DND-41 (cell line): ENCODE data around the gene STRIP1.

Experiments
- ATAC-seq: fragments of 200-7000 bp; cut with Tn5 transposase; 3 replicates; pipeline ENCODE4 v1.9.1; 2021; ENCODE audit warnings: low read depth; ENCODE audit not compliant: insufficient read depth
- DNase-seq: peaks from one replicate; pipeline ENCODE4 v3.0.0-alpha.2; 2020
- H2AFZ ChIP-seq: 2 replicates; pipeline ENCODE4 v1.6.0; 2012; ENCODE audit warnings: low read depth, low read length
- H3K27ac ChIP-seq: 2 replicates; pipeline ENCODE4 v1.5.1; 2012; ENCODE audit warnings: low read length, inconsistent platforms
- H3K27me3 ChIP-seq: fragments of 200-600 bp; sonication (generic); 2 replicates; pipeline ENCODE4 v1.6.0; 2012; ENCODE audit warnings: low read length, mild to moderate bottlenecking, inconsistent platforms; ENCODE audit not compliant: insufficient read depth, poor library complexity
- H3K36me3 ChIP-seq: 2 replicates; pipeline ENCODE4 v1.5.1; 2012; ENCODE audit warnings: low read length, inconsistent platforms; ENCODE audit not compliant: insufficient read depth
- H3K4me1 ChIP-seq: 2 replicates; pipeline ENCODE4 v1.5.1; 2012; ENCODE audit warnings: mild to moderate bottlenecking, low read length; ENCODE audit not compliant: insufficient read depth
- H3K4me2 ChIP-seq: 2 replicates; pipeline ENCODE4 v1.6.0; 2012; ENCODE audit warnings: mild to moderate bottlenecking, moderate library complexity, low read length, inconsistent platforms; ENCODE audit not compliant: insufficient read depth
- H3K4me3 ChIP-seq, 2 experiments: fragments of 200-600 bp in 1 of 2; shearing (Covaris generic) in 1 of 2; 2 replicates each; pipeline ENCODE4 v1.5.1; 2012 to 2016; ENCODE audit warnings: inconsistent platforms in 2 of 2, low read length in 2 of 2, mild to moderate bottlenecking in 2 of 2, low read depth in 1 of 2, moderate library complexity in 1 of 2
- H3K79me2 ChIP-seq: 2 replicates; pipeline ENCODE4 v1.6.0; 2012; ENCODE audit warnings: low read length, inconsistent platforms; ENCODE audit not compliant: insufficient read depth
- H3K9ac ChIP-seq: 2 replicates; pipeline ENCODE4 v1.6.0; 2012; ENCODE audit warnings: low read depth, mild to moderate bottlenecking, inconsistent platforms, low read length, moderate library complexity
- H3K9me3 ChIP-seq: 2 replicates; pipeline ENCODE4 v1.5.1; 2012; ENCODE audit warnings: low read length, moderate library complexity, mild to moderate bottlenecking, inconsistent platforms; ENCODE audit not compliant: insufficient read depth, severe bottlenecking
- H4K20me1 ChIP-seq: 2 replicates; pipeline ENCODE4 v1.6.0; 2012; ENCODE audit warnings: low read length; ENCODE audit not compliant: insufficient read depth
- CTCF ChIP-seq: IDR thresholded peaks from 2 replicates; pipeline ENCODE4 v1.5.1; 2012; ENCODE audit warnings: borderline replicate concordance, low read length, moderate library complexity, mild to moderate bottlenecking; ENCODE audit not compliant: poor library complexity, severe bottlenecking; ENCODE audit errors: extremely low read depth
- EZH2 ChIP-seq: IDR thresholded peaks from 3 replicates; pipeline ENCODE4 v1.6.1; 2012; ENCODE audit warnings: borderline replicate concordance, low read depth, mild to moderate bottlenecking, moderate library complexity, low read length, inconsistent platforms; ENCODE audit not compliant: severe bottlenecking

STRIP1 gene

GRCh38 chr1:110049801-110050601 is 15.6 kb downstream of the STRIP1 start:
- Histone ChIP-seq H3K9ac (no peak overlapping the region), H3K79me2 (no peaks in the 10 kb centered on the region)

DNA sequence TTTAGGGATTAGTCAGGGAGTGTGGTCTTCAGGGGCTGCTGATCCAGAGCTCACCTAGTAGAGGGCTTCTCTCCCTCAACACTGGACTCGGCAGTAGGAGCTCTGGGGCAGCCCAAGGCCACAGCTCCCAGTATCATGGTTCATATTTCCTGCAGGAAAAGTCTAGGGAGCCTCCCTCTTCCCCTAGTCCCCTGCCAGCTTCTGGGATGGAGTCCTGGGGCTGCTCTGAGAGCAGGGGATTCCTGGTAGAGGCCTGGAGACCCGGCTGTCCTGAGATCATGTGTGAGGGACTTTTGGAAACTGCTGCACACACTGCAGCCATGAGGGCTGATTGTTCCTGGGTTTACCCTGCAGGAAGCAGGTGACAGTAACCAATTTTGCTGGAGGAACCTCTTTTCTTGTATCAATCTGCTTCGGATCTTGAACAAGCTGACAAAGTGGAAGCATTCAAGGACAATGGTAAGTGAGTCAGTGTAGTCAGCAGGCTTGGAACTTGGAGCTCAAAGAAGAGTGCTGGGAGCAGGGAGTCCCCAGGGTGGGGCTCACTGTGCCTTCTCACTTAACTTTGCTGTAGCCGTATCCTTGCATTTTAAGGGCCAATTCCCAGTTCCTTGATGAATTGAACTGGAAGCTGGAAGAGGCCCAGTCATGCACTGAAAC is 16.3 kb downstream of the STRIP1 start:
- no peaks in the 10 kb centered on the region for H3K4me1 ChIP-seq
- H4K20me1 ChIP-seq, result peaks cover 18% of the 10 kb centered on the region
- no peak overlapping the region for H3K9ac ChIP-seq
- H3K27me3 ChIP-seq, result no peaks in the 10 kb centered on the region
- H3K79me2 ChIP-seq, result no peaks in the 10 kb centered on the region
- H3K36me3 ChIP-seq, result peaks cover 97% of the 10 kb centered on the region
- no peak overlapping the region for H3K27ac ChIP-seq
- no peak for DNase-seq
- H3K4me3 ChIP-seq, result no peak overlapping the region
- no peak overlapping the region for H2AFZ ChIP-seq
- no peaks in the 10 kb centered on the region for H3K9me3 ChIP-seq
- TF ChIP-seq CTCF, result no peak
- TF ChIP-seq EZH2, result no peak
- H3K4me2 ChIP-seq, result no peak overlapping the region
- ATAC-seq, result no peak

More at GRCh38 chr1:110049801-110050601, 15.6 kb downstream of the STRIP1 start:
- Histone ChIP-seq H3K9me3 (no peaks in the 10 kb centered on the region), H3K4me3 (no peak overlapping the region), H3K4me1 (no peaks in the 10 kb centered on the region), H3K27ac (no peak overlapping the region), H3K4me2 (no peak overlapping the region), H4K20me1 (peaks cover 18% of the 10 kb centered on the region), H2AFZ (no peak overlapping the region), H3K36me3 (peaks cover 97% of the 10 kb centered on the region), H3K27me3 (no peaks in the 10 kb centered on the region)
- no peak for TF ChIP-seq CTCF
- no peak for TF ChIP-seq EZH2
- ATAC-seq (no peak), DNase-seq (no peak)

GRCh38 chr1:110051262-110051648 is 16.8 kb downstream of the STRIP1 start:
- no peaks in the 10 kb centered on the region for H3K27me3 ChIP-seq
- H3K4me1 ChIP-seq, result no peaks in the 10 kb centered on the region
- H3K9me3 ChIP-seq, result no peaks in the 10 kb centered on the region
- no peak for TF ChIP-seq CTCF
- TF ChIP-seq EZH2, result no peak
- DNase-seq (no peak), ATAC-seq (no peak)
- peaks cover 98% of the 10 kb centered on the region for H3K36me3 ChIP-seq
- no peak overlapping the region for H2AFZ ChIP-seq
- H3K27ac ChIP-seq, result no peak overlapping the region
- H4K20me1 ChIP-seq, result peaks cover 18% of the 10 kb centered on the region
- H3K79me2 ChIP-seq, result no peaks in the 10 kb centered on the region
- no peak overlapping the region for H3K4me3 ChIP-seq
- no peak overlapping the region for H3K9ac ChIP-seq
- H3K4me2 ChIP-seq, result no peak overlapping the region
